ENCODE measurements around the gene BLOC1S1. TPM values are rescaled to one million over a fixed set of nuclear protein-coding genes. Genes with fewer than 3 reads are reported as not detected.

BLOC1S1 gene
- total and polyA plus RNA-seq, 8 donors = 12.8 to 451 (median 239) TPM

GRCh38 chr12:55762646-55763045, 46.8 kb downstream of the BLOC1S1 start:
- Histone ChIP-seq H3K9me3 (no peaks in the 10 kb centered on the region), H3K4me3 (no peak overlapping the region), H3K36me3 (peaks cover 18 to 87% (median 80%) of the 10 kb centered on the region in 4 donors), H3K27ac (no peak overlapping the region), H3K4me1 (no peaks in the 10 kb centered on the region), H3K27me3 (no peaks in the 10 kb centered on the region)
- DNase-seq = no peak
- no peak for TF ChIP-seq EP300 (IDR thresholded peaks at IDR 0.05)
- TF ChIP-seq CTCF (IDR thresholded peaks at IDR 0.05) = no peak
- intact Hi-C loops (cut with DNase I; ENCODE audit: low total_unique reads) = no loop called here

- WGBS, 5 donors = 64 to 84% (median 84%) methylated on average over 5 of the region's 5 CpGs
Measured at GRCh38 chr12:55765736-55766290, 50.0 kb downstream of the BLOC1S1 start.

GRCh38 chr12:55767156-55767555, 51.3 kb downstream of the BLOC1S1 start:
- intact Hi-C loops (cut with DNase I; ENCODE audit: low total_unique reads) = no loop called here
- peaks cover 12 to 87% (median 76%) of the 10 kb centered on the region in 4 donors for H3K36me3 ChIP-seq

More at GRCh38 chr12:55765736-55766290, 50.0 kb downstream of the BLOC1S1 start:
- intact Hi-C loops (cut with DNase I; ENCODE audit: low total_unique reads) = no loop called here
- Histone ChIP-seq H3K36me3 (peaks cover 5 to 86% (median 70%) of the 10 kb centered on the region in 4 donors), H3K27ac (no peak overlapping the region), H3K27me3 (no peaks in the 10 kb centered on the region), H3K4me1 (no peaks in the 10 kb centered on the region), H3K9me3 (no peaks in the 10 kb centered on the region), H3K4me3 (no peak overlapping the region)
- DNase-seq = no peak
- TF ChIP-seq POLR2A (IDR thresholded peaks at IDR 0.05) = no peak
- TF ChIP-seq POLR2AphosphoS5 (IDR thresholded peaks at IDR 0.05) = no peak
- no peak for TF ChIP-seq EP300 (IDR thresholded peaks at IDR 0.05)
- TF ChIP-seq CTCF (IDR thresholded peaks at IDR 0.05) = no peak

More at GRCh38 chr12:55767156-55767555, 51.3 kb downstream of the BLOC1S1 start:
- 91 to 93% (median 91%) methylated on average over 4 of the region's 4 CpGs for WGBS, 5 donors
- Histone ChIP-seq H3K27ac (no peak overlapping the region), H3K9me3 (no peaks in the 10 kb centered on the region), H3K4me3 (no peak overlapping the region), H3K4me1 (no peaks in the 10 kb centered on the region), H3K27me3 (no peaks in the 10 kb centered on the region)
- no peak for DNase-seq
- no peak for TF ChIP-seq POLR2AphosphoS5 (IDR thresholded peaks at IDR 0.05)

Small RNA genes within 50 kb of the gene (small RNA-seq; reads per million reads assigned to genes)
- gene AC009779.1 (0 reads per million in 4 donors), gene RF00017 (0 reads per million in 4 donors)

Other genes with a start within 250 kb of the BLOC1S1 start
- not detected for gene OR6C70, start 245.9 kb upstream of the BLOC1S1 start, total RNA-seq
- gene OR6C70, start 245.9 kb upstream of the BLOC1S1 start, polyA plus RNA-seq = not detected
- not detected for gene OR6C68, start 223.7 kb upstream of the BLOC1S1 start, total RNA-seq
- gene OR6C68, start 223.7 kb upstream of the BLOC1S1 start, polyA plus RNA-seq = not detected
- not detected for gene OR6C4, start 166.4 kb upstream of the BLOC1S1 start, total RNA-seq
- gene OR6C4, start 166.4 kb upstream of the BLOC1S1 start, polyA plus RNA-seq = not detected
- not detected for gene OR2AP1, start 143.6 kb upstream of the BLOC1S1 start, total RNA-seq
- gene OR2AP1, start 143.6 kb upstream of the BLOC1S1 start, polyA plus RNA-seq = not detected
- not detected for gene OR10P1, start 79.2 kb upstream of the BLOC1S1 start, total RNA-seq
- gene OR10P1, start 79.2 kb upstream of the BLOC1S1 start, polyA plus RNA-seq = not detected
- 100 to 1,000 TPM in 1 of 5 donors, 10 to 100 TPM in 4; 10.3 to 188 (median 58.0) TPM for gene ITGA7, start 8.1 kb upstream of the BLOC1S1 start, total RNA-seq
- 10 to 100 TPM in 1 of 3 donors, 1 to 10 TPM in 2; 3.5 to 40.6 (median 5.8) TPM for gene ITGA7, start 8.1 kb upstream of the BLOC1S1 start, polyA plus RNA-seq
- gene RDH5, start 4.3 kb downstream of the BLOC1S1 start, total RNA-seq = 10 to 100 TPM in 3 of 5 donors, 1 to 10 TPM in 2; 4.0 to 41.2 (median 19.3) TPM
- 10 to 100 TPM in 1 of 3 donors, 1 to 10 TPM in 2; 3.2 to 10.3 (median 9.7) TPM for gene RDH5, start 4.3 kb downstream of the BLOC1S1 start, polyA plus RNA-seq
- 1,000 to 10,000 TPM in 1 of 5 donors, 100 to 1,000 TPM in 3, 10 to 100 TPM in 1; 71.2 to 1,329 (median 399) TPM for gene CD63, start 13.0 kb downstream of the BLOC1S1 start, total RNA-seq
- gene CD63, start 13.0 kb downstream of the BLOC1S1 start, polyA plus RNA-seq = 100 to 1,000 TPM; 455 to 899 (median 803) TPM
- gene GDF11, start 27.1 kb downstream of the BLOC1S1 start, total RNA-seq = 1 to 10 TPM in 3 of 5 donors, under 1 TPM in 2; 0.29 to 4.6 (median 1.7) TPM
- 1 to 10 TPM; 1.1 to 6.5 (median 3.5) TPM for gene GDF11, start 27.1 kb downstream of the BLOC1S1 start, polyA plus RNA-seq
- gene SARNP, start 101.7 kb downstream of the BLOC1S1 start, total RNA-seq = 100 to 1,000 TPM in 1 of 5 donors, 10 to 100 TPM in 4; 16.1 to 200 (median 60.1) TPM
- 10 to 100 TPM; 93.1 to 99.3 (median 94.2) TPM for gene SARNP, start 101.7 kb downstream of the BLOC1S1 start, polyA plus RNA-seq
- gene ORMDL2, start 102.0 kb downstream of the BLOC1S1 start, total RNA-seq = 10 to 100 TPM in 1 of 5 donors, 1 to 10 TPM in 2, under 1 TPM in 1, not detected in 1; 0.89 to 12.7 (median 4.3) TPM
- 10 to 100 TPM; 16.8 to 53.9 (median 33.7) TPM for gene ORMDL2, start 102.0 kb downstream of the BLOC1S1 start, polyA plus RNA-seq
- gene DNAJC14, start 113.5 kb downstream of the BLOC1S1 start, total RNA-seq = 10 to 100 TPM in 3 of 5 donors, 1 to 10 TPM in 2; 7.2 to 30.8 (median 12.5) TPM
- 10 to 100 TPM in 2 of 3 donors, 1 to 10 TPM in 1; 7.8 to 14.0 (median 10.5) TPM for gene DNAJC14, start 113.5 kb downstream of the BLOC1S1 start, polyA plus RNA-seq
- gene MMP19, start 126.9 kb downstream of the BLOC1S1 start, total RNA-seq = 10 to 100 TPM in 3 of 5 donors, 1 to 10 TPM in 2; 7.8 to 18.0 (median 11.6) TPM
- 10 to 100 TPM in 1 of 3 donors, 1 to 10 TPM in 2; 2.7 to 13.0 (median 5.8) TPM for gene MMP19, start 126.9 kb downstream of the BLOC1S1 start, polyA plus RNA-seq
- gene PYM1, start 211.8 kb downstream of the BLOC1S1 start, total RNA-seq = 10 to 100 TPM in 2 of 5 donors, 1 to 10 TPM in 3; 1.2 to 59.4 (median 9.8) TPM
- 10 to 100 TPM; 42.8 to 54.8 (median 42.8) TPM for gene PYM1, start 211.8 kb downstream of the BLOC1S1 start, polyA plus RNA-seq
- gene DGKA, start 215.1 kb downstream of the BLOC1S1 start, total RNA-seq = 100 to 1,000 TPM in 1 of 5 donors, 10 to 100 TPM in 4; 56.0 to 418 (median 92.0) TPM
- gene DGKA, start 215.1 kb downstream of the BLOC1S1 start, polyA plus RNA-seq = 100 to 1,000 TPM in 1 of 3 donors, 10 to 100 TPM in 2; 13.0 to 123 (median 27.6) TPM
- gene PMEL, start 250.0 kb downstream of the BLOC1S1 start, total RNA-seq = 1 to 10 TPM in 2 of 5 donors, under 1 TPM in 2, not detected in 1; 0.58 to 4.0 (median 1.0) TPM
- 1 to 10 TPM in 2 of 3 donors, under 1 TPM in 1; 0.75 to 2.1 (median 1.3) TPM for gene PMEL, start 250.0 kb downstream of the BLOC1S1 start, polyA plus RNA-seq